Tibial nerve (tissue), 4 donors: ENCODE data around the gene FFAR2.

Source experiments
- CTCF ChIP-seq, 5 experiments: fragments of 200-600 bp in 3 of 5; fragments of 450-650 bp in 2 of 5; sonication (generic) in 3 of 5; IDR thresholded peaks; one replicate each; pipeline ENCODE4 v1.5.1; 2016 to 2019; ENCODE audit warnings: antibody characterized with exemption in 5 of 5, mild to moderate bottlenecking in 3 of 5, moderate library complexity in 2 of 5
- EP300 ChIP-seq, 2 donors: sonication (generic); formaldehyde crosslinking; IDR thresholded peaks; one replicate each; pipeline ENCODE4 v1.6.1; 2017; ENCODE audit warnings: antibody characterized with exemption in 2 of 2, mild to moderate bottlenecking in 1 of 2
- POLR2A ChIP-seq, 2 donors: fragments of 450-650 bp; IDR thresholded peaks; one replicate each; pipeline ENCODE4 v1.6.1; 2017; ENCODE audit warnings: antibody characterized with exemption in 2 of 2, mild to moderate bottlenecking in 2 of 2, moderate library complexity in 2 of 2

- TF ChIP-seq CTCF (IDR thresholded peaks at IDR 0.05) (no peak), POLR2A (IDR thresholded peaks at IDR 0.05) (no peak), EP300 (IDR thresholded peaks at IDR 0.05) (no peak)
Measured at GRCh38 chr19:35451338-35452096, 3.5 kb downstream of the FFAR2 start.
